ENCODE results near the gene ZMYND12. TPM values are rescaled to one million over a fixed set of nuclear protein-coding genes. Genes with fewer than 3 reads are reported as not detected.

Gene ZMYND12
- total and polyA plus RNA-seq, 2 donors (not counting 3 experiments of a cell fraction or from before 2014, with no cell fraction given): 0.33 to 0.40 TPM

DNA sequence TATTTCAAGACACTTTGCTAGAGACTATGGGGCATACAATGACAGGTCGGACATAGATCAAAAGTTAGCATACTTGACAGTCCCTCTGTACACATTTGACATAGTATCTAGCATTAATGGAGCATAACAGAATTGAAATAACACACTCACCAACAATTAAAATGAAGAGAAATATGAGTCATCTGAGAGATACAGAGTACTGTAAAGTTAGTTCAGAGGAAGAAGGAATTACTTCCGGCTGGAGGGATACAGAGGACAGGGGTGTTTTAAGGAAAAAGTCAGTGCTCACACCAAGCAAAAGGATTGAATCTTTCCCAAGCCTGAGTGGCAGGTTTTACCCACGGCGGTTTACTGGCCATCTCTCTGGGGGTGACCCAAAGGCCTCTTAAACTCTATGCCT is 2.4 kb downstream of the ZMYND12 start:
- ChIA-PET CTCF (no interaction called here), POLR2A (no interaction called here)
- FAIRE-seq (no peak), DNase-seq (ENCODE audit: low read depth, low spot score) (no peak)
- H3K9me3 ChIP-seq (replicated peaks; ENCODE audit: control insufficient read depth, insufficient read depth, low read length): no peaks in the 10 kb centered on the region
- no peaks in the 10 kb centered on the region for H3K27me3 ChIP-seq (ENCODE audit: control insufficient read depth in 2 of 2, insufficient read depth in 2 of 2, low read length in 2 of 2)
- H3K9ac ChIP-seq (replicated peaks; ENCODE audit: extremely low read depth, insufficient read depth, low read length): no peak overlapping the region
- H4K20me1 ChIP-seq (replicated peaks; ENCODE audit: control insufficient read depth, extremely low read depth, insufficient read depth, low read length): no peaks in the 10 kb centered on the region
- TF ChIP-seq EZH2 (IDR thresholded peaks at IDR 0.05; ENCODE audit: borderline replicate concordance, low read depth, low read length, severe bottlenecking) (no peak), POLR2A (IDR thresholded peaks at IDR 0.05; ENCODE audit: low read depth, low read length) (no peak), GATA2 (IDR thresholded peaks at IDR 0.05; ENCODE audit: insufficient read depth, insufficient read length, low read depth, low read length) (no peak), MYC (IDR thresholded peaks at IDR 0.05; ENCODE audit: low read depth, low read length) (no peak), POLR2AphosphoS5 (IDR thresholded peaks at IDR 0.05; ENCODE audit: insufficient read depth, low read depth, low read length) (no peak), JUN (IDR thresholded peaks at IDR 0.05; ENCODE audit: borderline replicate concordance, insufficient read depth, insufficient read length, low read depth) (no peak), FOS (IDR thresholded peaks at IDR 0.05; ENCODE audit: borderline replicate concordance, insufficient read depth, low read length) (no peak)
- TF ChIP-seq, protein P1, sequence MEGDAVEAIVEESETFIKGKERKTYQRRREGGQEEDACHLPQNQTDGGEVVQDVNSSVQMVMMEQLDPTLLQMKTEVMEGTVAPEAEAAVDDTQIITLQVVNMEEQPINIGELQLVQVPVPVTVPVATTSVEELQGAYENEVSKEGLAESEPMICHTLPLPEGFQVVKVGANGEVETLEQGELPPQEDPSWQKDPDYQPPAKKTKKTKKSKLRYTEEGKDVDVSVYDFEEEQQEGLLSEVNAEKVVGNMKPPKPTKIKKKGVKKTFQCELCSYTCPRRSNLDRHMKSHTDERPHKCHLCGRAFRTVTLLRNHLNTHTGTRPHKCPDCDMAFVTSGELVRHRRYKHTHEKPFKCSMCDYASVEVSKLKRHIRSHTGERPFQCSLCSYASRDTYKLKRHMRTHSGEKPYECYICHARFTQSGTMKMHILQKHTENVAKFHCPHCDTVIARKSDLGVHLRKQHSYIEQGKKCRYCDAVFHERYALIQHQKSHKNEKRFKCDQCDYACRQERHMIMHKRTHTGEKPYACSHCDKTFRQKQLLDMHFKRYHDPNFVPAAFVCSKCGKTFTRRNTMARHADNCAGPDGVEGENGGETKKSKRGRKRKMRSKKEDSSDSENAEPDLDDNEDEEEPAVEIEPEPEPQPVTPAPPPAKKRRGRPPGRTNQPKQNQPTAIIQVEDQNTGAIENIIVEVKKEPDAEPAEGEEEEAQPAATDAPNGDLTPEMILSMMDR (IDR thresholded peaks at IDR 0.05; ENCODE audit: extremely low read depth in 1 of 2, insufficient read depth in 1 of 2, low read depth in 1 of 2, low read length in 2 of 2): no peak
- H3K9me1 ChIP-seq (replicated peaks; ENCODE audit: control insufficient read depth, extremely low read depth, insufficient read depth, low read length): no peaks in the 10 kb centered on the region
- peaks cover 5% of the 10 kb centered on the region for H3K4me1 ChIP-seq (ENCODE audit: control insufficient read depth, extremely low read depth, insufficient read depth, low read length)
- no peak overlapping the region for H2AFZ ChIP-seq (ENCODE audit: low read depth, low read length)
- BruUV-seq (replicated peaks): no TSS peak
- no peaks in the 10 kb centered on the region for H3K79me2 ChIP-seq (ENCODE audit: control insufficient read depth, insufficient read depth, low read length)
- no peak overlapping the region for H3K27ac ChIP-seq (ENCODE audit: insufficient read depth, low read depth, low read length)
- H3K4me3 ChIP-seq (replicated peaks in 1 of 3; ENCODE audit: insufficient read depth in 1 of 3, low read depth in 1 of 3, low read length in 3 of 3): no peak overlapping the region
- intact Hi-C loops (cut with micrococcal nuclease) (no loop called here), dilution Hi-C loops (cut with MboI; ENCODE audit: extremely low pct_ligation_motif_present, low sequenced_read_pairs) (no loop called here)
- no peaks in the 10 kb centered on the region for H3K36me3 ChIP-seq (ENCODE audit: control insufficient read depth in 2 of 2, extremely low read depth in 1 of 2, insufficient read depth in 2 of 2, low read length in 2 of 2)
- H3K4me2 ChIP-seq (ENCODE audit: insufficient read depth, low read length): no peak overlapping the region
